ENCODE data around the gene SVOP. TPM values are rescaled to one million over a fixed set of nuclear protein-coding genes. Genes with fewer than 3 reads are reported as not detected.

Gene SVOP
- total and polyA plus RNA-seq, 2 donors (not counting 1 experiment from before 2014, with no cell fraction given): not detected

DNA sequence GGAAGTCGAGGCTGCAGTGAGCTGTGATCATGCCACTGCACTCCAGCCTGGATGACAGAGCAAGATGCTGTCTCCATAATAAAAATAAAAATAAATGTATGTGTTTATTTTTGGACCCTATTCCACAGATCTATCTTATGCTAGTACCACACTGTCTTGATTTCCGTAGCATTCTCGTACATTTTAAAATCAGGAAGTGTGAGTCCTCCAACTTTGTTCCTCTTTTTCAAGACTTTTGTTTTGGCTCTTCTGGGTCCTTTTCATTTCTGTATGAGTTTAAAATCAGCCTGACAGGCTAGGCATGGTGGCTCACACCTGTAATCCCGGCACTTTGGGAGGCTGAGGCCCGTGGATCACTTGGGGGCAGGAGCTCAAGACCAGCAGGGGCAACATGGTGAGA, 115.1 kb downstream of the SVOP start:
- DNase-seq (ENCODE audit: low read depth in 2 of 2): no peak
- H3K9ac ChIP-seq (ENCODE audit: insufficient read depth, low read length): no peak overlapping the region
- H3K79me2 ChIP-seq (ENCODE audit: control insufficient read depth, insufficient read depth, low read length): no peaks in the 10 kb centered on the region

DNA sequence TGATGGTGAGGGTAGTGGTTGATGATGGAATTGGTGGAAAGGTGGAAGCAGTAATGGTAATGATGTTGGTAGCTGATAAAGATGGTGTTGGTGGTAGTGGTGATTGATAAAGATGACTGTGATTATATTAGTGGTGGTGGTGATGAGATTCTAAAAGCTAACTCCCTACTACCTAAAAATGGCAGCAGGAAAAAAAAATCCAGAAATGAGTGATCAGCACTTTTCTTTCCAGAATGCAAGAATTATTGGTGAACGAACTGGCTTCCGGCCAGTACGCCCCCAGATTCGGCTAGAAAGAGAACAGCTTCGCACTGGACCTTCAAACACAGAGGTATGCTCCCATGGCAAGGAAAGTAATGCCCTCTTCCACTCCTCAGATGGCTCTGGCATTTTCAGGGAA, 121.7 kb downstream of the SVOP start:
- no peaks in the 10 kb centered on the region for H3K9me3 ChIP-seq (ENCODE audit: control insufficient read depth, insufficient read depth, low read depth, low read length)
- H2AFZ ChIP-seq (ENCODE audit: low read length): no peak overlapping the region
- no peaks in the 10 kb centered on the region for H3K36me3 ChIP-seq (ENCODE audit: control insufficient read depth, insufficient read depth, low read length)
- no peak overlapping the region for H3K27ac ChIP-seq (ENCODE audit: insufficient read depth, low read length)
- TF ChIP-seq CTCF (conservative IDR thresholded peaks at IDR 0.05 in 1 of 2, IDR thresholded peaks at IDR 0.05 in 1 of 2; ENCODE audit: low read depth in 1 of 2, low read length in 2 of 2): no peak
- no peak for TF ChIP-seq EZH2 (IDR thresholded peaks at IDR 0.05; ENCODE audit: low read length, missing control alignments)
- no peaks in the 10 kb centered on the region for H3K4me1 ChIP-seq (ENCODE audit: control insufficient read depth, extremely low read depth, insufficient read depth, low read length)
- DNase-seq (ENCODE audit: low read depth in 2 of 2): no peak
- H3K27me3 ChIP-seq (ENCODE audit: control insufficient read depth, insufficient read depth, low read length): peaks cover 3% of the 10 kb centered on the region
- H3K4me3 ChIP-seq (replicated peaks in 1 of 4; ENCODE audit: control extremely low read depth in 1 of 4, insufficient read depth in 1 of 4, low read depth in 3 of 4, low read length in 4 of 4): no peak overlapping the region
- no peak overlapping the region for H3K4me2 ChIP-seq (ENCODE audit: extremely low read depth, insufficient read depth, low read length)
- H3K9ac ChIP-seq (ENCODE audit: insufficient read depth, low read length): no peak overlapping the region
- no peaks in the 10 kb centered on the region for H3K79me2 ChIP-seq (ENCODE audit: control insufficient read depth, insufficient read depth, low read length)
- no peaks in the 10 kb centered on the region for H4K20me1 ChIP-seq (ENCODE audit: control insufficient read depth, extremely low read depth, insufficient read depth, low read length)

More for the DNA sequence above, 115.1 kb downstream of the SVOP start:
- TF ChIP-seq EZH2 (IDR thresholded peaks at IDR 0.05; ENCODE audit: low read length, missing control alignments) (no peak), CTCF (conservative IDR thresholded peaks at IDR 0.05 in 1 of 2, IDR thresholded peaks at IDR 0.05 in 1 of 2; ENCODE audit: low read depth in 1 of 2, low read length in 2 of 2) (no peak)
- H3K27ac ChIP-seq (ENCODE audit: insufficient read depth, low read length): no peak overlapping the region
- peaks cover 3% of the 10 kb centered on the region for H3K27me3 ChIP-seq (ENCODE audit: control insufficient read depth, insufficient read depth, low read length)
- no peak overlapping the region for H2AFZ ChIP-seq (ENCODE audit: low read length)
- no peaks in the 10 kb centered on the region for H3K36me3 ChIP-seq (ENCODE audit: control insufficient read depth, insufficient read depth, low read length)
- H4K20me1 ChIP-seq (ENCODE audit: control insufficient read depth, extremely low read depth, insufficient read depth, low read length): no peaks in the 10 kb centered on the region
- H3K9me3 ChIP-seq (ENCODE audit: control insufficient read depth, insufficient read depth, low read depth, low read length): no peaks in the 10 kb centered on the region
- no peak overlapping the region for H3K4me3 ChIP-seq (replicated peaks in 1 of 4; ENCODE audit: control extremely low read depth in 1 of 4, insufficient read depth in 1 of 4, low read depth in 3 of 4, low read length in 4 of 4)
- H3K4me2 ChIP-seq (ENCODE audit: extremely low read depth, insufficient read depth, low read length): no peak overlapping the region
- H3K4me1 ChIP-seq (ENCODE audit: control insufficient read depth, extremely low read depth, insufficient read depth, low read length): no peaks in the 10 kb centered on the region

DNA sequence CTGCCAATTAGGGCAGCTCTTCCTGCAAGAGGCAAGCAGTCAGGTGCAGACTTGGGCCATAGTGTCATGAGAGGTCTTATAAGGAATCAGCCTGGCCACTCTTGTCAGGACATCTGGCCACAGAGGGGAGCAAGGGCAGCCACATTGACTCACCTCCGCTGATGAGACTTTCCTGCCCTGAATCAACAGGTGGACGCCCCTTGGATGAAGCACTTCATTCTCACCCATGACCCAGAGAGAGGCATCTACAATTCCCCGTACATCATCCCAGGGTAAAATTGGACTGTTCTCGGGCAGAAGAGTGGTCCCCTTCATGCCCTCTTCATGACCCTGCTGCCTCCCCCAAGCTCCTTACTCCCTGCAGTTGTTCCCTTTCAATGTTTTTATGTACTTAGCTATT, 124.1 kb downstream of the SVOP start:
- Histone ChIP-seq H4K20me1 (ENCODE audit: control insufficient read depth, extremely low read depth, insufficient read depth, low read length) (no peaks in the 10 kb centered on the region), H3K4me3 (replicated peaks in 1 of 4; ENCODE audit: control extremely low read depth in 1 of 4, insufficient read depth in 1 of 4, low read depth in 3 of 4, low read length in 4 of 4) (no peak overlapping the region), H3K9ac (ENCODE audit: insufficient read depth, low read length) (no peak overlapping the region), H3K79me2 (ENCODE audit: control insufficient read depth, insufficient read depth, low read length) (no peaks in the 10 kb centered on the region), H3K9me3 (ENCODE audit: control insufficient read depth, insufficient read depth, low read depth, low read length) (no peaks in the 10 kb centered on the region), H3K36me3 (ENCODE audit: control insufficient read depth, insufficient read depth, low read length) (no peaks in the 10 kb centered on the region), H3K27me3 (ENCODE audit: control insufficient read depth, insufficient read depth, low read length) (peaks cover 3% of the 10 kb centered on the region), H3K4me2 (ENCODE audit: extremely low read depth, insufficient read depth, low read length) (no peak overlapping the region), H3K4me1 (ENCODE audit: control insufficient read depth, extremely low read depth, insufficient read depth, low read length) (no peaks in the 10 kb centered on the region), H3K27ac (ENCODE audit: insufficient read depth, low read length) (no peak overlapping the region), H2AFZ (ENCODE audit: low read length) (no peak overlapping the region)
- no peak for TF ChIP-seq EZH2 (IDR thresholded peaks at IDR 0.05; ENCODE audit: low read length, missing control alignments)
- no peak for TF ChIP-seq CTCF (conservative IDR thresholded peaks at IDR 0.05 in 1 of 2, IDR thresholded peaks at IDR 0.05 in 1 of 2; ENCODE audit: low read depth in 1 of 2, low read length in 2 of 2)
- DNase-seq (ENCODE audit: low read depth in 2 of 2): no peak
